GM21737 (cell line): ENCODE results near the gene HAPLN2.

Experiments
- ATAC-seq: cut with Tn5 transposase; IDR thresholded peaks from one replicate; pipeline ENCODE4 v1.9.1; 2021; ENCODE audit warnings: mild to moderate bottlenecking, moderate library complexity; ENCODE audit not compliant: unreplicated experiment

HAPLN2 gene

DNA sequence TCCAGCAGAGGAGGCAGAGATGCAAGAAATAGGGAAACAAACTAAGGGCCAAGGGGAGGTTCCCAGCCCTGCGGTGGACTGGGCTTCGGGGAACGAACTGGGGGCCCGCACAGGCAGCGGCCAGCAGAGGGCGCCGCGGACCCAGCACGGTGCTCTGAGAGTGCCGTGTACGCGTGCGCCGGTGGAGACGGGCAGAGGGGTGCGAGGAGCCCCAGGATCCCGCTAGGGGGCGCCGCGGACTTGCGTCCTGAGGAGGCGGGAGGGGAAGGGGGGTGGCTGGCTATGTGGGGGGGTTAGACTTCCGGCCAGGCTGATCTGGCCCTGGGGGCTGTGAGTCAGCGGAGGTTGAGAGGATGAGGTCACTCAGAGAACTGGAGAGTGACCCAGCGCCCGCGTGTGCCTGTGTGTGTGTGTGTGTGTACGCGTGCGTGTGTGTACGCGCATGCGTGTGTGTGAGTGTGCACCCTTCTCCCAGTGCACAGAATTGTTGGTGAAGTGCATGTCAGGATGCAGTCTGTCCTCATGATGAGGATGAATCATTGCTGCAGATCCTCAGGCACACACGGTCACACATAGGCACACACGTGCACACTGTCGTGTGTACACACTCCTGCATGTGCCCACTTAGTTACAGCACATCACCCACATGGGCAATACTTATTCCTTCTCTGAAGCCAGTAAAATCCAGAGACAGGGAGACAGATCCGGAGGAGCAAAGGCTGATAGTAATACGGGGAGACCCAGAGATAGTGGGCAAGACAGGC is 41.0 kb downstream of the HAPLN2 start:
- ATAC-seq = peak; percentile 65

DNA sequence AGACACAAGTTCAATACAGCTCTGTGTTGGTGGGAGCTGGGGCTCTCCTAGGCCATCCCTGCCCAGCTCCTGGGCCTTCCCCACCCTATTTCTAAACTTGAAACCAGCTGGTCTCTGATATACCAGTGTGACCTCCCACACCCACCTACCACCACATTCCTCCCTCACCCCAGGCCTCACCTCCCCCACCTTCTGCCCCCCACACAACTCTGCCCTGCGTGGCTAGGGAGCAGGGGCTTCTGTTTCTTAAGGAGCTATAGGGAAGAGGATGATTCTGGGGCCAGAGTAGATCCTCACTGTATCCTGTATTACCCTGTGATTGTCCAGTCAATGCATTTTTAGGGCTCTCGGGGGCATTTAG is 41.5 kb downstream of the HAPLN2 start:
- no peak for ATAC-seq

DNA sequence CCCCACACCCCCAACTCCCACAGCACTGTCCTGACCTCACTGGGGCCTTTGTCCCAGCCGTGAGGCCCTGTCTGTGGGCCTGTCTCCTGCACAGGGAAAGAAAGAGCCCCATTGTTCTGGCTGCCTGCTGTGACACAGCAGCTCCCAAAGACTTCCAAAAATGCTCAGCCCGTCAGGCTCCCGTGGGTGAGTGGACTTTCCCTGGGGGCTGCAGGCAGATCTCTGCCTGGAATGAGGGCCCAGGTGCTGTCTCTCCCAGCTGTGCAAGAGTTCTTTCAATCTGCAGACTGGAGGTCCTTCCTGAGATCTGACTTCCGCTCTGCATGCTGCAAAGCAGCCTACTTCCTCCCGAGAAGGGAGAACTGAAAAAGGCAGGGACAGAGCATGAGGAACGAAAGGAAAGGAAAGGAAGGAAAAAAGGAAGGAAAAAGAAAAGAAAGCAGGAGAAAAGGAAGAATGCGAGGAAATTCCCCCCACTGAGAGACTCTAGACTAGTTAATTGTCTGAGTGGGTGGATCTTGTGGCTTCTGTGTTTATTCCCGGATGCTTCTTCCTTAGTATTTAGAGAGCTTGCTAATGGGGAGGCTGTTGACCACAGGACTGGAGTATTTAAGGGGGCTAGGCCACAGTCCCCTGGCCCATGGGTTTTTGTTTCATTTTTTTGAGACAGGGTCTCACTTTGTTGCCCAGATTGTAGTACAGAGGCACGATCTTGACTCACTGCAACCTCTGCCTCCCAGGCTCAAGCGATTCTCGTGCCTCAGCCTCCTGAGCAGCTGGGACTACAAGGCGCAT is 43.0 kb downstream of the HAPLN2 start:
- ATAC-seq = no peak

DNA sequence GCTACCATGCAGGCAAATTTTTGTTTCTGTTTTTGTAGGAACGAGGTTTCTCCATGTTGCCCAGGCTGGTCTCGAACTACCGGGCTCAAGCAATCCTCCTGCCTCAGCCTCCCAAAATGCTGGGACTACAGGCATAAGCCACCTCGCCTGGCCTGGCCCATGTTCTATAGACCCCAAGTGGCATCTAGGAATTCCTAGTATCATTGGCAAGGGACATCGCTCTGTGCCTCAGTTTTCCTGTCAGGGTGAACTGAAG is 43.5 kb downstream of the HAPLN2 start:
- ATAC-seq = no peak

DNA sequence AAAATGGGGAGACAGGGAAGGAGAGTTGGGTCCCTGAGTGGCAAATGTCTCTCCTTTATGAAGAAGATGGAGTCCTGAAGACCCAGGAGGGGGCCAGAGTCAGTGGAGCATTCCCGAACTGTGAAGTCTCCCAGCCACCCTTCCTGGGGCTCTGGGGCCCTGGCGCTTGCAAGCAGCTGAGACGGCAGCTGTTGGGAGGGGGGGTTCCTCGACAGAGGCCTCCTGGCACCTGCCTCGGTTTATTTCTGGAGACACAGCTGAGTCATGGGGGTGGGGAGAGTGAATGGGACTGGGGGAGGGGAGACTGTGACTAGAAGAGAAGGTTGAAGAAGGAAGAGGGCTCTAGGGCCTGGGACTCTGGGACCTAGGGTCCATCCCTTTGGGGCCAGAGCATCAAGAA is 44.0 kb downstream of the HAPLN2 start:
- no peak for ATAC-seq

DNA sequence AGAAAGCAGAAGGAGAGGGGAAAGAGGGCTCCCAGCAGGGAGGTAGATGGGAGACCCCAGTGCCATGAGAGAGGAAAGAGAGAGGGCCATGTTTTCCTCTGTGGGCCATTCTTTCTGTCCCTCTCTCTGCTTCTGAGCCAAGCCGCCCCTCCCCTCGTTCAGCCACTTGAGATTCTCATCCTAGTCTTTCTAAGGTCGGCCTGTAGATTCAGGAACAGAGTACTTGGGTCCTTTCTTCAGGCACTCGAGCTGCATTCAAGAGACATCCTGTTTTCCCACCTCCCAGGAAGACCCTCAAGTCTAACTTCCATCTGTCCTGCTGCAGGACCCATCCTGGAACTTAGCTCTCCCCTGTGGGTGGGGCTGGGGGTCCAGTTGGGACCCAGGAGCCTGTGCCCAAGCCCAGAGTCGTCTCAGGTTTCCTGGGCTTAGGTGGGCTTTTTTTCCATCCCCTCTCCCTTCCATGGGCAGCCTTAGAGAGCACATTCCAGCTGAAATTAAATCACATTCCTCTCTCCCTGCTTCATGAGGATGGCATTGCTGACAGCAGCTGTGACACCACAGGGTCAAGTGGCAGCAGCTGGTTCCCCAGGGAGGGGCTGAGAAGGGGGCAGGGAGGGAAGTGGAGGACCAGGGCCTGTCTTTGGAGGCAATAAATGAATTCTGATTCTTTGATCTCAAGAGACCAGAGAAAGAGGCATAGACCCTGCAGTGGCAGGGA is 45.0 kb downstream of the HAPLN2 start:
- ATAC-seq = no peak

DNA sequence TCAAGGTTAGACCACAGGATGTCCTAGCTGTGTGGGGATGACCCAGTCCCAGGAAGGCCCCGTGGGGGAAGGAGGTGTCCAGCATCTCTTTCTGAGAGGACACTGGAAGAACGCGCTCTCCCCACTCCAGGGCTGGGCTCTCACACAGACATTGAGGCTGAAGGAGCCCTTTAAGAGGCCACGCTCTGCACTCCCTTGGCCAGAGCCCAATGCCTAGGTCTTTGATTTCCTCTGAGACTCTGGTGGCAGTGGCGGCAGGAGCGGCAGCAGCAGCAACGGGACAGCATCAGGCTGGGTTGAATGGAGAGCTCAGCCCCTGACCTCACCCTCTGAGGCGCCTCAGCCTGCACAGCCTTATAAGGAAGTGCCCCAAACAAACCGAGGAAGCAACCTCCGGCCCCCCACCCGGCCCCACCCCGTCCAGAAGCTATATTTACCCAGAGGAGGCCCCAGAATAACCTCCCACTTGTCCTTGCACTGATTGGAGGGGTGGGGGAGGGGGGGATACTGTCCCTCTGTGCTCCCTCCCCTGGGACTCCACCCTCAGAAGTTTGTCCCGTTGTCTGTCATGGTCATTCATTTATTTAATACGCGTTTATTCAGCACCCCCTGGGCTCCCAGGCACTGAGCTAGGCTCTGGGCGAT is 45.7 kb downstream of the HAPLN2 start:
- no peak for ATAC-seq

DNA sequence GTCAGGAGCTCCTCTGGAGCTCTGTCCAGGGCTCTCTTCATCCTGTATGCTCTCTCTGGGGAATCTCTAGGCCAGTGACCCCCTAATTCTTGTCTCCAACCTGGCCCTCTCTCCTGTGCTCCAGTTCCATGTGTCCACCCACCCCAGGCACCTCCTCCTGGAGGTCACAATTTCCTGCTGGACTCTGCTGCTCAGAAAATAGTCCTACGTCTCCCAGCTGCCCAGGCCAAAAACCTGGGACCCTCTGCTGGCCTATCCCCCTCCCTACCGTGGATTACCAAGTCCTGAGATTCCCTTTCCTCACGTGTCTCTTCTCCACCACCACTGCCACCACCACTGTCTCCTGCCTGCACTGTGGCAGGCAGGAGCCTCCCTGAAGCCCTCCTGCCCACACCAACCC is 46.3 kb downstream of the HAPLN2 start:
- ATAC-seq = no peak

DNA sequence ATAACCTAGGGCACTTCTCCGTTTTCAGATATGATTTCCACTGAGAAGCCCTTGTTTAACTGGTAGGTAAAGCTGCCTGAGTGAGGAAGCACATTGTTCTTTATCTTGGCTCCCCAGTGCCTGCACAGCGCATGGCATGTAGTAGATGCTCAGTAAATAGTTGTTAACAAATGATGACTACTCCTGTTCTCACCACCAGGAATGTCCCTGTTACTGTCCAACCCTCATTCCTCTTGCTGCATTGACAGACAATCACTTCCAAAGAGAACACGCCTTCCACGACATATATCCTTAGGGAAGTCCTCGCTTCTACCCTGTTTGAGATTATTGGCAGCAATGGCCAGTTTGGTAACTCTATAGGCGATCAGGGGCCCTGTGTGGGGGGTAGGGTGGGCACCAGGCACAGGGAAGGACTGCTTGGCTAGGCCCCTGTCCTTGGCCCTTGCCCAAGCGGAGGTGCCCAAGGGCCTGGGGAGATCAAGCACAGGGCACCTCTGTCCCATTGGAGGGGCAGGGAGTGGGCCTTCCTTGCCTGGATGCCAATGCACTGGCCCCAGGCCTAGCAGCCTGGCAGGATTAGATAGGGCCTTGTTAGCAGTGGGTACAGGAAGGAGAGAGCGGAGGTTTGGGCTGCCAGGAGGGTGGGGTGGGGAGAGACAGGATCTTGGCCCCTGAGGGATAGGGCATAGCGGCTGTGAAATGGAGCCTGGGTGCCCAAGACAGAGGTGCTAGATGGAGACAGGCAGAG is 47.8 kb downstream of the HAPLN2 start:
- no peak for ATAC-seq

DNA sequence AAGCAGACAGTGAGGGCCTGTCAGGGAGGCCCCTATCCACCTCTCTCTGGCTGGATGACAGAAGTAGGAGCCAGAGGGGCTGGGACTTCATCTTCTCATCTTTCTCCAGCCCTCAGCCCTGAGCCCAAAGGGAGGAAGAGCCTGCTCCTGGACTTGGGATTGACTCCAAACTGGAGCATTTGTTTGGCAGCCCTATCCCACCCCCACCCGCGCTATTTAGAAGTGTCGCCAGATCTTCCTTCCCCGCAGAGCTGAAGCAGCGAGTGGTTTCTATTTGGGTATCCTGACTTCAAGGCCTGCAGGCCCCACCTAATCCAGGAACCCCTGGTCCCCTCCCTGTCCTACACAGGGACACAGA is 48.4 kb downstream of the HAPLN2 start:
- ATAC-seq = no peak

DNA sequence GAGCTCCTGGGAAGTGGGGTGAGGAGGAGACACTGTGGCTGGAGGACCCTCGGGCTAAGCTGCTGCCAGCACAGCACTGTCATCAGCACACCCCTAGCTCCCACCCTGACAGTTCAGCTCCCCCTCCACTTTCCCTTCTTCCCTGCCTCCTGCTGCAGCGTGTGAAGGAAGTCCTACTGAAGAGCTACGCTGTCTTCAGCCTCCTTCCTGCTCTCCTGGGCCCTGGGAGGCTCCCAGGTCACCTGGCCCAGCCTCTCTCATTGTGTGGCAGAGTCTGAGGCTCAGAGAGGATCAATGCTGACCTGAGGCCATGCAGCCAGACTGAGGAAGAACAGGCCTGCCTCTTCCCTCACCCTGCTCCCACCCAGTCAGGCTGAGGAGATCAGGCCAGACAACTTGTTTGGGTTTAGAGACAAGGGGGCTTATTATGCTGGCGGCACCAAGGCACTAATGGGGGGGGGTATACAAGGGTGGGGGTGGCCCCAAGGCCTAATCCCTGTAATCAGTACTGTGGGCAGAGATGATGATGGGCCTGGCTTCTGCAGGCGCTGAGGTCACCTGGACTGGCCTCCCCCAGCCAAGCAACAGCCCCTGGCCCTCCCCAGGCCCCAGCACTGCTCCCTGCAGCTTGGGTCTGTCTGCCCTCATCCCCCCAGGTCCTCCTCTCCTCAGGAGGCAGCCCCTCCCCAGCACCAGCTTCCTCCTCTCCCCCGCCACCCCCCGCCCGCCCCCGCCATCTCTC is 48.9 kb downstream of the HAPLN2 start:
- no peak for ATAC-seq

DNA sequence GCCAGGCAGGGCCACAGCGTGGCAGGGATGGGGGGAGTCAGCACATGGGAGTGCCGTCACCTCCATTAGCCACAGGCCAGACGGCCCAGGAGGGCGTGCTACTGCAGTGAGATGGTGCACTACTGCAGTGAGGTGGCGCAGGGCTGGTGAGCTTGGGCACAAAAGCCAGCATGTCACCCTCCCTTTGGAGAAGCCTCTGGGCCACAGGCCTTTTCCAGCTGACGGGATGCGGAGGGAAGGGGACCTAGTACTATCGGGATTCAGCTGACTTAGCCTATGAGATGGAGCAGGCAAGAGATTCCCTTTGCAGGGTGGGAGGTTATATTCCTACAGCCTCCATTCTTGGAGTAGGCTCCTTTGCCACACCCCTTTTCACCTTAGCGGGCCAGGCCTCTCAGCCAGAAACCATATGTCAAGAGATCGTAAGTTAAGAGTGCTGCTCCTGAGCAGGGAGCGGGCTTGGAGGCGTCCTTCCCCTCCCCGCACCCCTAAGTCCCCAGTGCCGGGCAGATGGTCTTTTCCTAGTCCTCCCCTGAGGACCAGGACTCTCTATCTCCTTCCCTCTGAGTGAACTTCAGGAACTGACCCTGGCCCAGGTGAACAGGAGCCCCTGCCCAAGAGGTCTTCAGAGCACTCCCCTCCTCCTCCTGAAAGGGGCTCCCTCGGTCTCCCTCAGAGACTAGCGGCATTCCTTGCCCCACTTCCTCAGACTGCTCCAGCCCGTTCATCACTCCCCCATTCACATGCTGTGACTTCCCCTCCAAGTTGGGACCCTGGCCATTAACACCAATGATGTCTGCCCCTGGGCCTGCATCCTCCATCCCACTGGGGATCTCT is 49.8 kb downstream of the HAPLN2 start:
- ATAC-seq = no peak

DNA sequence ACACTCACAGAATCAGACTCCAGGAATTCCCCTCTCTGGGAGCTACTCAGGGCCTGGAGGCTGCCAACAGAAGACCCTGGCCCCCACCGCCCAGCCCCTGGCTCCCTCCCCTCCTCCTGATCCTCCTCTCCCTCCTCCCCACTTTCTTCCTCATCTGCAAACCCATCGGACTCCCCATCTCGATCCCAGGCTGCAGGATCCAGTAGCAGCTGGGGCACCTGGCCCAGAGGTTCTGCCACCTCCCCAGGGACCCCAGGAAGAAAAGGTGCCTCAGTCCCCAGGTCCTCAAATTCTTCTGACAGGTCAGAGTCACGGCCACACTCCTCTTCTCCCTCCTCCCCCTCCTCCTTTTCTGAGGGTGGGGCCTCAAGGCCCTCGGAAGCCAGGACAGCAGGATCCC is 50.6 kb downstream of the HAPLN2 start:
- ATAC-seq = no peak

DNA sequence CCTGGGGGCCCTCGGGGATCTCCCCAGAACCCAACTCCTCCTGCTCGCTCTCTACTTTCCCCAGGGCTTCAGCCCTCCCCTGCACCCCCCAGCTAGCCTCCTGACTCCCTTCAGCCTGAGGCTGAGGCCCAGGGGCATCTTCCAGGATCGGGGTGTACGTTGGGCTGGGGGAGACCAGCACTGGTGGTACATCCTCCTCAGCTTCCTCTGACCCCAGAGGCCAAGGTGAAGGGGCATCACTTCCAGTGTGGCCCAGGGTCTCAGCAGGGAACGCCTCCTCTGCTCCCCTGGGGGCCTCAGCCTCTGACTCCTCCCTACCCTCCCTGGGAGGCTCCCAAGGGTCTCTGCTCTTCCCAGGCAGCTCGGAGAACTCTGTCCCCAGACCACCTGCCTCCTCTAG is 51.1 kb downstream of the HAPLN2 start:
- ATAC-seq = no peak

DNA sequence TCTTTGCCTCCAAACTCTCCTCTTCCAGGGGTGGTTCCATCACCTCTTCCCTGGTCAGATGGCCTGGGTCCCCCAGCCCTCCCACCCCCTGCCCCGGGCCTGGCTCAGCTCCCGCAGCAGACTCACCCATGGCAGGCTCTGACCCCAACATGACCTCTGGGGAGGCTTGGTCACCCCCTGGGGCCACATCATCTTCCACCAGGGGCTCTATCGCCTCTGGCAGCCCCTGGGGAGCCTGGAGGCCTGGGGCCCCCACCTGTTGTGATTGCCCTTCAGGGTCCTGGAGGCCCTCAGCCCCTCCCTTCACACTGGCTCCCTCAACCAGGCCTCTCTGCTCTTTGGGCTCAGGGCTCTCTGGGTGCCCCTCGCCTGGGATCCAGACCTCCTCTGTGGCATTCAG is 51.6 kb downstream of the HAPLN2 start:
- ATAC-seq = no peak

DNA sequence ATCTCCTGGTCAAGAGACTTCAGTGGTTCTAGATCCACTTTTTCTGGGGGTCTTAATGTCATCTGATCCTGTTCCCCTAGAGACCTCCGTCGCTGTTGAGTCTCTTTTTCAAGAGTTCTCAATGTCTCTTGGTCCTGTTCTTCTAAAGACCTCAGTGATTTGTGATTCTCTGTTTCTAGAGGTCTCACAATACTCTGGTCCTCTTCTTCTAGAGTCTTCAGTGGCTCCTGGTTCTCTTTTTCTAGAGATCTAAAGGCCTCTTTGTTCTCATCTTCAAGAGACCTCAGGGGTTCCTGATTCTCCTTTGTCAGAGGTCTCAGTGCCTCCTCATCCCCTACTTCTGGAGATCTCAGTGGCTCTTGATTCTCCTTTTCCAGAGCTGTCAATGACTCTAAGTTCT is 52.6 kb downstream of the HAPLN2 start:
- no peak for ATAC-seq

DNA sequence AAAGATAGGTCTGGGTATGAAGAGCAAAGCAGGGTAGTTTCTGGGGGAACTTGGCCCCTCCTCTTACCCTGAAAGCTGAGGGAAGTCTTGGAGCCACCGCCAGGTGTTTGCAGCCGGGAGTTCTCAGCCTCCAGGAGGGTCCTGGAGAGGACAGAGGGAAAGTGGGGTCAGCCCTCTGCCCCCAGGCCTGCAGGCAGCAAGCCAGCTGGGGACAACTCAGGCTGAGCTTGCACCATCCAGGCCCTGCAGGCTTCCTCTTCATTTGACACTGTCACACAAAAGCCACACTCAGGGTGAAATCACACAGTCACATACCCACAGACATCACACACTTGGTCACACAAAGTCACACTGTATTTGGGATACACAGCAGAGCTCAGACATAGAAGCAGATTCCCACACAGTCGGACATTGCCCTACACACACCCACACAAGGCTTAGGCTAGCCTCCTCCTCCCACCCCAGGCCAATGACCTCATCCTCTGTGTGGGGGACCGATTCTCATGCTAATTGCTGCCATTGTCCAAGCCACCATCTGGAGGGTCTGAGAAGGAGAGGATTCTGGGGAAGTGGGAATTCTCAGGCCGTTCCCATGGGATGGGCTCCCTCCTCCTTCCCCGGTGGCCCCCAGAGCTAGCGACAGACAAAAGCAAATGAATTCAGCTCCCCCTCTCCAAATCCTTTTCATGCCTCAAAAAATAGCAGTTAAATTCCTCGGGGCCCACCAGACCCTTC is 54.3 kb downstream of the HAPLN2 start:
- no peak for ATAC-seq
